Memory B cell (primary cell): ENCODE data around the gene PANK4.

Experiments used
- ATAC-seq: fragments of 150-1000 bp; cut with Tn5 transposase; 2 replicates; pipeline ENCODE4 v1.10.0; 2021; ENCODE audit warnings: low read depth, mild to moderate bottlenecking, moderate library complexity
- DNase-seq, 2 donors: peaks; one replicate each; pipeline ENCODE4 v3.0.0; 2022; ENCODE audit warnings: low spot score in 2 of 2
- H3K27ac Mint-ChIP-seq: one replicate; pipeline ENCODE4 v1.8.0; 2022; ENCODE audit warnings: mild to moderate bottlenecking, moderate library complexity, mixed read lengths
- H3K27me3 Mint-ChIP-seq: one replicate; pipeline ENCODE4 v1.8.0; 2022; ENCODE audit warnings: mixed read lengths
- H3K36me3 Mint-ChIP-seq: one replicate; pipeline ENCODE4 v1.8.0; 2022; ENCODE audit warnings: mild to moderate bottlenecking, mixed read lengths
- H3K4me1 Mint-ChIP-seq: one replicate; pipeline ENCODE4 v1.8.0; 2022; ENCODE audit warnings: mixed read lengths
- H3K4me3 Mint-ChIP-seq: one replicate; pipeline ENCODE4 v1.8.0; 2022; ENCODE audit warnings: mild to moderate bottlenecking, moderate library complexity, mixed read lengths
- H3K9me3 Mint-ChIP-seq: one replicate; pipeline ENCODE4 v1.8.0; 2022; ENCODE audit warnings: mixed read lengths

Gene PANK4

GRCh38 chr1:2503554-2504224 is 22.7 kb downstream of the PANK4 start:
- Mint-ChIP-seq H3K27ac (no peak overlapping the region), H3K36me3 (peaks cover 3% of the 10 kb centered on the region)
- no peak for ATAC-seq

GRCh38 chr1:2502661-2503553 is 23.5 kb downstream of the PANK4 start:
- no peak for DNase-seq
- Mint-ChIP-seq H3K4me3 (no peak overlapping the region), H3K36me3 (no peaks in the 10 kb centered on the region), H3K4me1 (peaks cover 13% of the 10 kb centered on the region), H3K9me3 (no peaks in the 10 kb centered on the region), H3K27me3 (no peaks in the 10 kb centered on the region), H3K27ac (no peak overlapping the region)
- no peak for ATAC-seq

More at GRCh38 chr1:2503554-2504224, 22.7 kb downstream of the PANK4 start:
- DNase-seq: no peak
- H3K4me3 Mint-ChIP-seq: no peak overlapping the region
- no peaks in the 10 kb centered on the region for H3K27me3 Mint-ChIP-seq
- peaks cover 11% of the 10 kb centered on the region for H3K4me1 Mint-ChIP-seq
- H3K9me3 Mint-ChIP-seq: no peaks in the 10 kb centered on the region

- no peaks in the 10 kb centered on the region for H3K36me3 Mint-ChIP-seq
- no peak overlapping the region for H3K27ac Mint-ChIP-seq
- H3K4me3 Mint-ChIP-seq: no peak overlapping the region
- peaks cover 14% of the 10 kb centered on the region for H3K4me1 Mint-ChIP-seq
- H3K9me3 Mint-ChIP-seq: no peaks in the 10 kb centered on the region
- no peaks in the 10 kb centered on the region for H3K27me3 Mint-ChIP-seq
- ATAC-seq (no peak), DNase-seq (no peak)
Measured at GRCh38 chr1:2502210-2502609, 24.2 kb downstream of the PANK4 start.

- Mint-ChIP-seq H3K27ac (no peak overlapping the region), H3K4me3 (no peak overlapping the region), H3K27me3 (no peaks in the 10 kb centered on the region), H3K9me3 (no peaks in the 10 kb centered on the region), H3K36me3 (no peaks in the 10 kb centered on the region), H3K4me1 (peaks cover 16% of the 10 kb centered on the region)
- ATAC-seq (no peak), DNase-seq (no peak)
Measured at GRCh38 chr1:2501820-2502119, 24.6 kb downstream of the PANK4 start.

GRCh38 chr1:2501041-2501819 is 25.2 kb downstream of the PANK4 start:
- Mint-ChIP-seq H3K27ac (no peak overlapping the region), H3K9me3 (no peaks in the 10 kb centered on the region), H3K4me3 (no peak overlapping the region), H3K36me3 (no peaks in the 10 kb centered on the region), H3K4me1 (peaks cover 18% of the 10 kb centered on the region), H3K27me3 (no peaks in the 10 kb centered on the region)
- no peak for DNase-seq
- no peak for ATAC-seq

- H3K9me3 Mint-ChIP-seq: no peaks in the 10 kb centered on the region
- ATAC-seq: peak; percentile 7
- H3K27ac Mint-ChIP-seq: peak overlapping the region; percentile 62
- no peak for DNase-seq
- no peaks in the 10 kb centered on the region for H3K36me3 Mint-ChIP-seq
- H3K4me1 Mint-ChIP-seq: peaks cover 26% of the 10 kb centered on the region
- H3K27me3 Mint-ChIP-seq: no peaks in the 10 kb centered on the region
- peak overlapping the region; percentile 66 for H3K4me3 Mint-ChIP-seq
Measured at GRCh38 chr1:2499986-2500596, 26.3 kb downstream of the PANK4 start.

GRCh38 chr1:2499260-2499659 is 27.1 kb downstream of the PANK4 start:
- H3K27ac Mint-ChIP-seq: no peak overlapping the region
- H3K4me3 Mint-ChIP-seq: peak overlapping the region; percentile 8

GRCh38 chr1:2498648-2499047 is 27.7 kb downstream of the PANK4 start:
- ATAC-seq (no peak), DNase-seq (no peak)
- Mint-ChIP-seq H3K27ac (no peak overlapping the region), H3K4me3 (no peak overlapping the region), H3K27me3 (no peaks in the 10 kb centered on the region), H3K36me3 (no peaks in the 10 kb centered on the region), H3K9me3 (no peaks in the 10 kb centered on the region), H3K4me1 (peaks cover 33% of the 10 kb centered on the region)

More at GRCh38 chr1:2499260-2499659, 27.1 kb downstream of the PANK4 start:
- DNase-seq: no peak
- no peak for ATAC-seq
- peaks cover 27% of the 10 kb centered on the region for H3K4me1 Mint-ChIP-seq
- no peaks in the 10 kb centered on the region for H3K36me3 Mint-ChIP-seq
- H3K27me3 Mint-ChIP-seq: no peaks in the 10 kb centered on the region
- no peaks in the 10 kb centered on the region for H3K9me3 Mint-ChIP-seq

- no peak for DNase-seq
- Mint-ChIP-seq H3K27me3 (no peaks in the 10 kb centered on the region), H3K36me3 (no peaks in the 10 kb centered on the region), H3K9me3 (no peaks in the 10 kb centered on the region), H3K4me3 (no peak overlapping the region), H3K4me1 (peaks cover 39% of the 10 kb centered on the region), H3K27ac (no peak overlapping the region)
- ATAC-seq: no peak
Measured at GRCh38 chr1:2497891-2498290, 28.5 kb downstream of the PANK4 start.

GRCh38 chr1:2496746-2497145 is 29.6 kb downstream of the PANK4 start:
- Mint-ChIP-seq H3K4me1 (peaks cover 39% of the 10 kb centered on the region), H3K27me3 (no peaks in the 10 kb centered on the region)

GRCh38 chr1:2496087-2496622 is 30.2 kb downstream of the PANK4 start:
- DNase-seq: peak; percentile 37 to 54

More at GRCh38 chr1:2496746-2497145, 29.6 kb downstream of the PANK4 start:
- Mint-ChIP-seq H3K36me3 (no peaks in the 10 kb centered on the region), H3K27ac (no peak overlapping the region), H3K9me3 (no peaks in the 10 kb centered on the region), H3K4me3 (peak overlapping the region; percentile 67)
- ATAC-seq (no peak), DNase-seq (no peak)

GRCh38 chr1:2495546-2495945 is 30.9 kb downstream of the PANK4 start:
- Mint-ChIP-seq H3K4me1 (peaks cover 36% of the 10 kb centered on the region), H3K27ac (no peak overlapping the region), H3K36me3 (peaks cover 3% of the 10 kb centered on the region), H3K9me3 (no peaks in the 10 kb centered on the region), H3K4me3 (no peak overlapping the region), H3K27me3 (no peaks in the 10 kb centered on the region)
- ATAC-seq (no peak), DNase-seq (no peak)

More at GRCh38 chr1:2496087-2496622, 30.2 kb downstream of the PANK4 start:
- peak overlapping the region; percentile 28 for H3K27ac Mint-ChIP-seq
- H3K27me3 Mint-ChIP-seq: no peaks in the 10 kb centered on the region
- ATAC-seq: peak; percentile 83
- peaks cover 3% of the 10 kb centered on the region for H3K36me3 Mint-ChIP-seq
- H3K9me3 Mint-ChIP-seq: no peaks in the 10 kb centered on the region
- H3K4me3 Mint-ChIP-seq: peak overlapping the region; percentile 67
- peaks cover 39% of the 10 kb centered on the region for H3K4me1 Mint-ChIP-seq

GRCh38 chr1:2495026-2495425 is 31.4 kb downstream of the PANK4 start:
- no peak overlapping the region for H3K4me3 Mint-ChIP-seq
- peaks cover 32% of the 10 kb centered on the region for H3K4me1 Mint-ChIP-seq
- H3K27ac Mint-ChIP-seq: peak overlapping the region; percentile 25
- DNase-seq (no peak), ATAC-seq (no peak)
- H3K36me3 Mint-ChIP-seq: peaks cover 5% of the 10 kb centered on the region
- no peaks in the 10 kb centered on the region for H3K9me3 Mint-ChIP-seq
- H3K27me3 Mint-ChIP-seq: no peaks in the 10 kb centered on the region
